RWPE2 (cell line): ENCODE measurements around the gene TTN.

Source experiments
- ATAC-seq: fragments of 200-7000 bp; cut with Tn5 transposase; 3 replicates; pipeline ENCODE4 v1.9.1; 2021; ENCODE audit warnings: low read depth
- DNase-seq: peaks from one replicate; pipeline ENCODE4 v3.0.0-alpha.2; 2020; ENCODE audit warnings: low spot score
- H3K27ac ChIP-seq: fragments of 450-650 bp; 2 replicates; pipeline ENCODE4 v1.5.1; 2017; ENCODE audit warnings: mild to moderate bottlenecking; ENCODE audit not compliant: poor library complexity, severe bottlenecking
- H3K27me3 ChIP-seq: fragments of 250-450 bp; sonication (Bioruptor Pico); 2 replicates; pipeline ENCODE4 v1.5.1; 2021; ENCODE audit warnings: mild to moderate bottlenecking, moderate library complexity; ENCODE audit not compliant: insufficient read depth, poor library complexity, severe bottlenecking
- H3K36me3 ChIP-seq: fragments of 250-450 bp; sonication (Bioruptor Pico); 2 replicates; pipeline ENCODE4 v1.5.1; 2020; ENCODE audit warnings: low read depth, mild to moderate bottlenecking, moderate library complexity
- H3K4me1 ChIP-seq: fragments of 250-450 bp; sonication (Bioruptor Pico); 2 replicates; pipeline ENCODE4 v1.5.1; 2021; ENCODE audit warnings: mild to moderate bottlenecking, moderate library complexity; ENCODE audit not compliant: insufficient read depth, poor library complexity, severe bottlenecking
- H3K4me3 ChIP-seq: fragments of 250-450 bp; sonication (Bioruptor Pico); 2 replicates; pipeline ENCODE4 v1.5.1; 2021; ENCODE audit warnings: mild to moderate bottlenecking, moderate library complexity; ENCODE audit not compliant: severe bottlenecking
- H3K9me3 ChIP-seq: fragments of 250-450 bp; sonication (Bioruptor Pico); 2 replicates; pipeline ENCODE4 v1.5.1; 2021; ENCODE audit warnings: mild to moderate bottlenecking, moderate library complexity; ENCODE audit not compliant: severe bottlenecking
- TF ChIP-seq, protein P1 (sequence below): fragments of 450-650 bp; IDR thresholded peaks from one replicate; pipeline ENCODE4 v1.5.1; 2017; ENCODE audit warnings: mild to moderate bottlenecking, moderate library complexity; ENCODE audit not compliant: poor library complexity, severe bottlenecking

TTN gene

DNA sequence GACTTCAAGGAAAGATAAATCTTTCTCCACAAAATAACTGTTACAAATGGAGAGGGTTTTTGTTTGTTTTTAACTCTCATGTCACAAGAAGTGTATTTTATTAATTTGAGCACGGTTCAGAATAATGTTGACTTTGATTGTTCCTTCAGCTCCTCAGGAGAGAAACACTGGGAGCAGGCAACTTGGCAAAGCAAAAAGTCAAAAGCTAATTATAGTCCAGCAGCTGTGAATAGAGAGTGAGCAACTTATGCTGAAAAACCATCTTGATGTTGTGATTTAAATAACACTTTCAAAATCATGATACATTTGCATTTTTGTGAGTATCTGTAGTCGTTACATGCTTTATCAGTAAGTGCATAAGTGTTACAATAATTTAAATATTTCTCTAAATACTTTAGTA lies 37.5 kb upstream of the TTN start:
- TF ChIP-seq, protein P1, sequence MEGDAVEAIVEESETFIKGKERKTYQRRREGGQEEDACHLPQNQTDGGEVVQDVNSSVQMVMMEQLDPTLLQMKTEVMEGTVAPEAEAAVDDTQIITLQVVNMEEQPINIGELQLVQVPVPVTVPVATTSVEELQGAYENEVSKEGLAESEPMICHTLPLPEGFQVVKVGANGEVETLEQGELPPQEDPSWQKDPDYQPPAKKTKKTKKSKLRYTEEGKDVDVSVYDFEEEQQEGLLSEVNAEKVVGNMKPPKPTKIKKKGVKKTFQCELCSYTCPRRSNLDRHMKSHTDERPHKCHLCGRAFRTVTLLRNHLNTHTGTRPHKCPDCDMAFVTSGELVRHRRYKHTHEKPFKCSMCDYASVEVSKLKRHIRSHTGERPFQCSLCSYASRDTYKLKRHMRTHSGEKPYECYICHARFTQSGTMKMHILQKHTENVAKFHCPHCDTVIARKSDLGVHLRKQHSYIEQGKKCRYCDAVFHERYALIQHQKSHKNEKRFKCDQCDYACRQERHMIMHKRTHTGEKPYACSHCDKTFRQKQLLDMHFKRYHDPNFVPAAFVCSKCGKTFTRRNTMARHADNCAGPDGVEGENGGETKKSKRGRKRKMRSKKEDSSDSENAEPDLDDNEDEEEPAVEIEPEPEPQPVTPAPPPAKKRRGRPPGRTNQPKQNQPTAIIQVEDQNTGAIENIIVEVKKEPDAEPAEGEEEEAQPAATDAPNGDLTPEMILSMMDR = no peak
- Histone ChIP-seq H3K36me3 (no peaks in the 10 kb centered on the region), H3K4me1 (no peaks in the 10 kb centered on the region), H3K27ac (no peak overlapping the region), H3K9me3 (no peaks in the 10 kb centered on the region), H3K4me3 (no peak overlapping the region), H3K27me3 (no peaks in the 10 kb centered on the region)
- no peak for ATAC-seq
- no peak for DNase-seq

DNA sequence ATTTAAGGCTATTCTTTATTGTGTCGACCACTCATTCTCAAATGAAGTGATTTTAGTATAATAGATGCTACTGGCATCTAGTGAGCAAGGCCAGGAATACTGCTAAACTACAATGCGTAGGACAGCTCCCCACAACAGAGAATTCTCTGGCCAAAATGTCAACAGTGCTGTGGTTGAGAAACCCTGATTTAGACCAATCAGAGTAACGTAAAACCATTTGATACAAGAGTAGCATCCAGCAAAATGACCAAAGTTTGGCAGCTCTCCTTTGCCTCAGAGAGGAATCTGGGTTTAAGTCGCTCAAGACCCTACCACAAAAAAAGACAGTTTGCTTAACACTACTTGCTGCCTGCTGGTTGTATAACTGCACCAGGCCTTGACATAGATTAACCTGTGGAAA lies 37.0 kb upstream of the TTN start:
- no peaks in the 10 kb centered on the region for H3K9me3 ChIP-seq
- no peak overlapping the region for H3K27ac ChIP-seq
- no peaks in the 10 kb centered on the region for H3K36me3 ChIP-seq
- ATAC-seq (no peak), DNase-seq (no peak)
- TF ChIP-seq, protein P1 = no peak
- H3K4me1 ChIP-seq = no peaks in the 10 kb centered on the region
- no peaks in the 10 kb centered on the region for H3K27me3 ChIP-seq
- H3K4me3 ChIP-seq = no peak overlapping the region

DNA sequence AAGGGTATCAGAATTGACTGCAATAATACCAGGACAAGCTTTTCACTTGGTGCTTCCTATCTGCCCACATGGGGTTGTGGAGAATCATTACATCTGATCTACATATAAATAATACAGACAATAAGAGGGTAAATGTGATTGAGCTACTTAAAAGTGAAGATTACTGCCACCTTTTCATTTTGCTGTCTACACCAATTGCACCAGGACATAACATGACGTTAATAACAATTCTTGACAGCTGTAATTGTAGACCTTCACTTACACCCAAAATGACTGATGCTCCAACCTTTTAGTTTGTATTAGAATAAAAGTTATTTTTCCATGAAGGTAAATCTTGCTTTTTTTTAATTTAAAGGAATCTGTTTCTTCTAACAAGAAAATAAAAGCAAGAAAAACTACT lies 36.5 kb upstream of the TTN start:
- DNase-seq = no peak

DNA sequence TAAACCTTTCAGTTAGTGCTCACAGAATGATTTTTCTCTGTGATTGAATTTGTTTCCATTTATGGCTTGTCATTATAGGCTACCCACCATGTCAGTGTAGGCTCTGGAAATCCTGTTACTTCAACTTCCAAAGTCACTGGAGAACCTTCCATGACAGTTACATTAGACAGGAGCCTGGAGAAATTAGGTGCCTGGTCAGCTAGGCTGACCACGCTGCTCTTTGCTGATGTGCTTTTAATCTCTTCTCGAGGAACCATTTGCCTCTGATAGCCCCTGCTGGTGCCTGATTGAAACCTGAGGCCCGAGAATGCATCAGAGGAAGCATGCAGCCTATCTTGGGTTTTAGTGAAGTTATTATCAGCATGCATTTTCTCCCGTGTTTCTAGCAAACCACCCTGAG lies 29.6 kb upstream of the TTN start:
- 0 out of 3 replicates have a peak, but pooled peaks have one; percentile 19 for ATAC-seq
- Histone ChIP-seq H3K4me1 (no peaks in the 10 kb centered on the region), H3K27me3 (peaks cover 2% of the 10 kb centered on the region), H3K9me3 (no peaks in the 10 kb centered on the region), H3K36me3 (no peaks in the 10 kb centered on the region), H3K27ac (no peak overlapping the region), H3K4me3 (no peak overlapping the region)
- TF ChIP-seq, protein P1 = no peak
- no peak for DNase-seq

More for the DNA sequence above, 36.5 kb upstream of the TTN start:
- no peak overlapping the region for H3K27ac ChIP-seq
- TF ChIP-seq, protein P1 = no peak
- ATAC-seq = no peak
- no peaks in the 10 kb centered on the region for H3K9me3 ChIP-seq
- no peak overlapping the region for H3K4me3 ChIP-seq
- no peaks in the 10 kb centered on the region for H3K4me1 ChIP-seq
- no peaks in the 10 kb centered on the region for H3K27me3 ChIP-seq
- no peaks in the 10 kb centered on the region for H3K36me3 ChIP-seq

DNA sequence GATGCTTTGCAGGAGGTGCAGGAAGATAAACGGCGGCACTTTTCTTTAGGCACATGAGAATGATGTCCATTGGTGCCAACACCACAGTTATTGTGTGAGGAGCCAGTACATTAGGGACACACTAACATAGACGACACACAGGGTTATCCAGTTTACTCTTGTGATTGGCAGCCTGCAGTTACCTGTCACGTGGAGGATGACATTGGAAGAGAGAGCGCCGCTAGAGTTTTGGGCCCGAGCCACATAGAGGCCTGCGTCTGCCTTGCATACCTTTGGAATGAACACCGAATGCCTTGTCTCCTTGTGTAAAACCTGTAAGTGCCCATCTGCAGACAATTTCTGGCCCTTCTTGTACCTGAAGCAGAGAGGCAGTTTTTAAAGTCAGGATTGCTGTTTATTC lies 26.9 kb upstream of the TTN start:
- DNase-seq = no peak
- Histone ChIP-seq H3K4me3 (no peak overlapping the region), H3K9me3 (no peaks in the 10 kb centered on the region), H3K27me3 (peaks cover 2% of the 10 kb centered on the region), H3K36me3 (no peaks in the 10 kb centered on the region), H3K4me1 (no peaks in the 10 kb centered on the region), H3K27ac (no peak overlapping the region)
- TF ChIP-seq, protein P1 = no peak
- ATAC-seq = no peak
